Upper lobe of left lung (tissue), 4 donors: ENCODE measurements around the gene SLC25A45.

ENCODE experiments used
- POLR2A ChIP-seq, 4 donors: fragments of 450-650 bp; IDR thresholded peaks; one replicate each; pipeline ENCODE4 v1.5.1; 2016 to 2017; ENCODE audit warnings: antibody characterized with exemption in 4 of 4, mild to moderate bottlenecking in 2 of 4
- POLR2AphosphoS5 ChIP-seq, 2 donors: sonication (generic); formaldehyde crosslinking; IDR thresholded peaks; one replicate each; pipeline ENCODE4 v1.5.1; 2017; ENCODE audit warnings: antibody characterized with exemption in 2 of 2

DNA sequence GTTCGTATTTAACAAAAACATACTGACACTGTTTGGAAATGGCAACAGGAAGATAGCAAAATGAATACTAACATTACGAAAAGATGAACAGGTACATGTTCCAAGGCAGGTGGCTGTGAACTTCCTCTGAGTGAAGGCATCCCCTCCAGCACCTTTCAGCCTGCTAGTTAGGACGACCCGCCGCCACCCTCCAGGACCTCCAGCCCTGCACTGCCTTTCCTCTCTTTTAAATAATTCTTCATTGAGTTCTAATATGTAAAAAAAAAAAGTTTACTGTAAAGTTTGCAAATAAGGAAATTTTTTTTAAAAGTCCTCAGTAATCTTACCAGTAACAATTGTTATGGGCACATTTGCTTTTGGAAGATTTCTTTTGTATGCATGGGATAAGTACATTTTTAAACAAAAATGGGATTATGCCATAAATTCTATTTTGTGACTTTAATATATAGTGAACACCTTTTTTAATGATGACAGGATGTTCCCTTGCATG, 46.2 kb upstream of the SLC25A45 start:
- TF ChIP-seq POLR2A (IDR thresholded peaks at IDR 0.05) (peak in 1 of 4 donors; percentile 62), POLR2AphosphoS5 (IDR thresholded peaks at IDR 0.05) (no peak)
